ENCODE data around the gene S100A5.
"Not testable (repeated sequence)": the region's sequence is repeated elsewhere in the genome, so short reads cannot be mapped to it uniquely, and the experiment has no call there.

DNA sequence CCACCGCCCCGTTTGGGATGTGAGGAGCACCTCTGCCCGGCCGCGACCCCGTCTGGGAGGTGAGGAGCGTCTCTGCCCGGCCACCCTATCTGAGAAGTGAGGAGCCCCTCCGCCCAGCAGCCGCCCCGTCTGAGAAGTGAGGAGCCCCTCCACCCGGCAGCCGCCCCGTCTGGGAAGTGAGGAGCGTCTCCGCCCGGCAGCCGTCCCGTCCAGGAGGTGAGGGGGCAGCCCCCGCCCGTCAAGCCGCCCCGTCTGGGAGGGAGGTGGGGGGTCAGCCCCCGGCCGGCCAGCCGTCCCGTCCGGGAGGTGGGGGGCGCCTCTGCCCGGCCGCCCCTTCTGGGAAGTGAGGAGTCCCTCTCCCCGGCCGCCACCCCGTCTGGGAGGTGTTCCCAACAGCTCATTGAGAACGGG is 34.4 kb upstream of the S100A5 start:
- TF ChIP-seq, protein P1, sequence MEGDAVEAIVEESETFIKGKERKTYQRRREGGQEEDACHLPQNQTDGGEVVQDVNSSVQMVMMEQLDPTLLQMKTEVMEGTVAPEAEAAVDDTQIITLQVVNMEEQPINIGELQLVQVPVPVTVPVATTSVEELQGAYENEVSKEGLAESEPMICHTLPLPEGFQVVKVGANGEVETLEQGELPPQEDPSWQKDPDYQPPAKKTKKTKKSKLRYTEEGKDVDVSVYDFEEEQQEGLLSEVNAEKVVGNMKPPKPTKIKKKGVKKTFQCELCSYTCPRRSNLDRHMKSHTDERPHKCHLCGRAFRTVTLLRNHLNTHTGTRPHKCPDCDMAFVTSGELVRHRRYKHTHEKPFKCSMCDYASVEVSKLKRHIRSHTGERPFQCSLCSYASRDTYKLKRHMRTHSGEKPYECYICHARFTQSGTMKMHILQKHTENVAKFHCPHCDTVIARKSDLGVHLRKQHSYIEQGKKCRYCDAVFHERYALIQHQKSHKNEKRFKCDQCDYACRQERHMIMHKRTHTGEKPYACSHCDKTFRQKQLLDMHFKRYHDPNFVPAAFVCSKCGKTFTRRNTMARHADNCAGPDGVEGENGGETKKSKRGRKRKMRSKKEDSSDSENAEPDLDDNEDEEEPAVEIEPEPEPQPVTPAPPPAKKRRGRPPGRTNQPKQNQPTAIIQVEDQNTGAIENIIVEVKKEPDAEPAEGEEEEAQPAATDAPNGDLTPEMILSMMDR (IDR thresholded peaks at IDR 0.05 in 4 of 5, conservative IDR thresholded peaks at IDR 0.05 in 1 of 5): not testable (repeated sequence)
- not testable (repeated sequence) for TF ChIP-seq POLR2A (IDR thresholded peaks at IDR 0.05)

All from gastrocnemius medialis (tissue), 4 donors.